Stomach (tissue), 4 donors: Measurements from ENCODE around the gene LZTS2.

ENCODE experiments used
- EP300 ChIP-seq: sonication (generic); formaldehyde crosslinking; IDR thresholded peaks from one replicate; pipeline ENCODE4 v1.6.1; 2017; ENCODE audit warnings: antibody characterized with exemption
- TF ChIP-seq, protein P1 (sequence below), 7 experiments: fragments of 450-650 bp in 4 of 7; fragments of 200-600 bp in 3 of 7; sonication (generic) in 3 of 7; IDR thresholded peaks; one replicate each; pipeline ENCODE4 v1.5.1; 2016 to 2019; ENCODE audit warnings: antibody characterized with exemption in 7 of 7, control low read depth in 2 of 7, mild to moderate bottlenecking in 1 of 7

DNA sequence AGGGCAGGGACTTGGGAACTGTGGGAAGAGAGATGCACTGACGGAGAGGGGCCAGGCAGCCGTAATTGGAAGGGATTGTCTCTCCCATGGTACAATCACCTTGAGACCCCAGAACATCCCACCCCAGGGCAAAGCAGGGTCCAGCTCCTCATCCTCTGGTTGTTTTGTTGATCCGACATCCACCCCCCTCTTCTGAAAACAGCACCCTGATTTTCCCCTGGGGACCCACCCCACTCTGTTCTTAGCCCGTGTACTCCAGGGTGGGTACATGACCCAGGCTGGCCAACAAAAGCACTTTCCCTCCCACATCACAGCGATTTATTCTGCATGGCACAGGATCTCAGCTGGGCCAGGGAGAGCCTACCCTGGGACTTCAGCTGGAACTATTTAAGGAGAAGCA is 17.2 kb downstream of the LZTS2 start:
- TF ChIP-seq, protein P1, sequence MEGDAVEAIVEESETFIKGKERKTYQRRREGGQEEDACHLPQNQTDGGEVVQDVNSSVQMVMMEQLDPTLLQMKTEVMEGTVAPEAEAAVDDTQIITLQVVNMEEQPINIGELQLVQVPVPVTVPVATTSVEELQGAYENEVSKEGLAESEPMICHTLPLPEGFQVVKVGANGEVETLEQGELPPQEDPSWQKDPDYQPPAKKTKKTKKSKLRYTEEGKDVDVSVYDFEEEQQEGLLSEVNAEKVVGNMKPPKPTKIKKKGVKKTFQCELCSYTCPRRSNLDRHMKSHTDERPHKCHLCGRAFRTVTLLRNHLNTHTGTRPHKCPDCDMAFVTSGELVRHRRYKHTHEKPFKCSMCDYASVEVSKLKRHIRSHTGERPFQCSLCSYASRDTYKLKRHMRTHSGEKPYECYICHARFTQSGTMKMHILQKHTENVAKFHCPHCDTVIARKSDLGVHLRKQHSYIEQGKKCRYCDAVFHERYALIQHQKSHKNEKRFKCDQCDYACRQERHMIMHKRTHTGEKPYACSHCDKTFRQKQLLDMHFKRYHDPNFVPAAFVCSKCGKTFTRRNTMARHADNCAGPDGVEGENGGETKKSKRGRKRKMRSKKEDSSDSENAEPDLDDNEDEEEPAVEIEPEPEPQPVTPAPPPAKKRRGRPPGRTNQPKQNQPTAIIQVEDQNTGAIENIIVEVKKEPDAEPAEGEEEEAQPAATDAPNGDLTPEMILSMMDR (IDR thresholded peaks at IDR 0.05): no peak
- TF ChIP-seq EP300: no peak
